NAMALWA (cell line): Measurements from ENCODE around the gene GUCA2B.

ENCODE experiments used
- DNase-seq: peaks from one replicate; pipeline ENCODE4 v3.0.0-alpha.2; 2015; ENCODE audit warnings: low spot score

Gene GUCA2B

GRCh38 chr1:42152907-42153600 is at the start of gene GUCA2B:
GUCA2B (plus strand) TSS chr1:42153410; CDS start chr1:42153451, 41 bp downstream.
- DNase-seq, result no peak

- no peak for DNase-seq
Observed at GRCh38 chr1:42105025-42105424, 48.2 kb upstream of the GUCA2B start.

GRCh38 chr1:42108309-42108708 is 44.9 kb upstream of the GUCA2B start:
- no peak for DNase-seq

GRCh38 chr1:42109600-42109999 is 43.6 kb upstream of the GUCA2B start:
- DNase-seq, result no peak

GRCh38 chr1:42114229-42114628 is 39.0 kb upstream of the GUCA2B start:
- no peak for DNase-seq

GRCh38 chr1:42117214-42117613 is 36.0 kb upstream of the GUCA2B start:
- no peak for DNase-seq

- no peak for DNase-seq
Observed at GRCh38 chr1:42118125-42118524, 35.1 kb upstream of the GUCA2B start.

GRCh38 chr1:42122408-42122807 is 30.8 kb upstream of the GUCA2B start:
- no peak for DNase-seq

- DNase-seq, result no peak
Observed at GRCh38 chr1:42125552-42125951, 27.7 kb upstream of the GUCA2B start.

GRCh38 chr1:42127767-42128166 is 25.4 kb upstream of the GUCA2B start:
- DNase-seq, result no peak

GRCh38 chr1:42128499-42128898 is 24.7 kb upstream of the GUCA2B start:
- DNase-seq, result no peak

GRCh38 chr1:42128964-42129363 is 24.2 kb upstream of the GUCA2B start:
- DNase-seq, result no peak

GRCh38 chr1:42130061-42130660 is 23.0 kb upstream of the GUCA2B start:
- no peak for DNase-seq

GRCh38 chr1:42133390-42133789 is 19.8 kb upstream of the GUCA2B start:
- DNase-seq, result no peak

GRCh38 chr1:42133809-42134526 is 19.2 kb upstream of the GUCA2B start:
- DNase-seq, result no peak

GRCh38 chr1:42135426-42135825 is 17.8 kb upstream of the GUCA2B start:
- no peak for DNase-seq

- DNase-seq, result no peak
Observed at GRCh38 chr1:42136466-42136865, 16.7 kb upstream of the GUCA2B start.

GRCh38 chr1:42137766-42138165 is 15.4 kb upstream of the GUCA2B start:
- no peak for DNase-seq

GRCh38 chr1:42138586-42138985 is 14.6 kb upstream of the GUCA2B start:
- DNase-seq, result no peak

GRCh38 chr1:42139444-42139843 is 13.8 kb upstream of the GUCA2B start:
- DNase-seq, result no peak

- no peak for DNase-seq
Observed at GRCh38 chr1:42140191-42140590, 13.0 kb upstream of the GUCA2B start.

GRCh38 chr1:42141978-42142377 is 11.2 kb upstream of the GUCA2B start:
- no peak for DNase-seq
